CMK (cell line): Measurements from ENCODE around the gene EXOC6B.

Experiments
- DNase-seq: peaks from one replicate; pipeline ENCODE4 v3.0.0-alpha.2; 2010; ENCODE audit warnings: low read depth

Gene EXOC6B

DNA sequence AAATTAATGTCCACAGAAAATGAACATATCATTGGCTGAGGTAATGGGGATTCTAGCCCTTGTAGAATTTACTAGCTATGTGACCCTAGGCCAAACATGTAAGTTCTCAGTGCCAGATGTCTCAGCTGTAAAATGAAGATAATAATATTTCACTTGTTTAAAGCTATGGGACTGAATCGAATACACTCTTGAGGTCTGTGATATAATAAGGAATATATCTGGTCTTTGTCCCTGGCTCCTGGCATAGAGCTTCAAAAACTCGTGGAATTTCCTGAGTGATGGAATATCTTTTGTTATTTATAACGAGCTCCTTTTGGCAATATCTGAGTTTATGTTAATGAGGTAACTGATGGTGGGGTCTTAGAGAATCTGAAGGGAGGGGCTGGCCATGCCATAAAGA lies 476.8 kb downstream of the EXOC6B start:
- no peak for DNase-seq

DNA sequence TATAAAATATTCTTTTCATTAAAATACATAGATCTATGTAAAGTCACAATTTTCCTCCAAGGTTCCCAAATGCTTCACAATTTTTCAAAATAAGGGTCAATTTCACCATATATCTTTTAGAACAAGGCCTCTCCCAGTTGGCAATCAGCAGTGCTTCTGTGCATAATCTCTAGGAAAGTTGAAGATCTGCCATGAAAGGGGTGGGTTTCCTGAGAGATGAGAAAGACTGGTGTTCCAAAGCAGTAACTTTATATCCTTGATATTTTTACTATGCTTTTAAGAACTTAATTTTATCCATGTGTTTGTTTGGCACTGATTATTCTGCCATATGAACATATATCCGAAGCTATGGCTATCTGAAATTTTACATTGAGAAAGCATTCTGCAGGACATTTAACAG lies 478.8 kb downstream of the EXOC6B start:
- DNase-seq = no peak

DNA sequence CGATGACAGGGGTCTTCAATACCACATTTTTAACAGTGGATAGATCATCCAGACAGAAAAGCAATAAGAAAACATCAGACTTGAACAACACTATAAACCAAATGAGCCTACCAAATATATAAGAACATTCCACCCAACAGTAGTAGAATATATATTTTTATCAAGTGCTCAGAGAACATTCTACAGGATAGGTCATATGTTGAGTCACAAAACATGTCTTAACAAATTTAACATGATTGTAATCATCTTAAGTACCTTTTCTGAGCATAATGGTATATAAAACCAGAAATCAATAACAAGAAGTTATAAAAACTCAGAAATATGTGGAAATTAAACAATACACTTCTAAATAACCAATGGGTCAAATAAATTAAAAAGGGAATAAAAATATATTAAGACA lies 484.2 kb downstream of the EXOC6B start:
- no peak for DNase-seq

DNA sequence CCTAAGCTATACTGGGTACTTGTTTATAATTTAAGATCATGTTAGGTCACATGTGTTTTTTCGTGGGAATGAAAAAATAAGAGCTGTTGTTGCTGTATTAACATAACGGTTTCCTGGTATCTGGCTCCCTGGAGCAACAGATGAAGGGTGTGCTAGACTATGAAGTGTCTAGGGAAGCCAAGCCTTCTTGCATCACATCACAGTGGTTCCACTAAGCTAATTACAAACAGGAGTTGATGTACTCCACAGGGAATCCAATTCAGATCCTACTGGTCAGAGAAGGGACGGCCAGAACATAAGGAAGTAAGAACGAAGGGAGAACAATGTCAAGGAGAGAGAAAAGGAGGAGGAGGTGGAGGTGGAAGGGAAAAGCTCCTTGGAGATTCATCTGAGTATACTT lies 485.2 kb downstream of the EXOC6B start:
- no peak for DNase-seq

DNA sequence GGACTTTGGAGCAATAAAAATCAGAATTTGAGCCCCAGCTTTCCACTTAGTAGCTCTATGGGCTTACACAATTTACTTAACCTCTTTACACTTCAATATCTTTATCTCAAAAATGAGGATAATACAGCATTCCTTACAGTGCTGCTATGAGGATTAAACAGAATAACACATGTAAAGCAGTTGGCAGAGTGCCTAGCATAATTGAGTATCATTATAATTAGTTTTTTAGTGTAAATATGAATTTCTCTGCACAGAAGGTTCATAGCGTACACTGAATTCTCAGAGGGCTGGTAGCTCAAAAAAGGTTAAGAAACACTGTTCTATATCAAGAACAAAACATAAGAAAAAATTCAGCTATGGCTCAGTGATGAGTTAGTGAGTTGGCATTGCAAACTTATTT lies 487.8 kb downstream of the EXOC6B start:
- DNase-seq = no peak

DNA sequence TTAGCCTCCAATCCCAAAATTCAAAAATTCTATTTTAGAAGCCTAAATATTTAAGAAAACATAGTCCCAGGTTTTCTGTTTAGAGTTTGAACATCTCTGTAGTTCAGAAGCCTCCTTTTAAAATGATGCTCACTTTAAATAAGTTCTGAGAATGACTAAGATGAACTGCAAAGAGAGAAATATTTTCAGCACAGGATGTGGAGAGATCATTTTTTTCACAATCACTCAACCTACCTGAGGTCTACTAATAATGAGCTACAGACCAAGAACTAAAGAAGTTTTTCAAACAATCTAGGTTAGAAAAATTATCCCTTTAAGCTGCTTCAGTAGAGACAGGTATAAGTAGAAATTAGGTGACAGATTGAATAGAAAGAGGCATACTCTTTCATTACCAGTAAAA lies 493.1 kb downstream of the EXOC6B start:
- no peak for DNase-seq

DNA sequence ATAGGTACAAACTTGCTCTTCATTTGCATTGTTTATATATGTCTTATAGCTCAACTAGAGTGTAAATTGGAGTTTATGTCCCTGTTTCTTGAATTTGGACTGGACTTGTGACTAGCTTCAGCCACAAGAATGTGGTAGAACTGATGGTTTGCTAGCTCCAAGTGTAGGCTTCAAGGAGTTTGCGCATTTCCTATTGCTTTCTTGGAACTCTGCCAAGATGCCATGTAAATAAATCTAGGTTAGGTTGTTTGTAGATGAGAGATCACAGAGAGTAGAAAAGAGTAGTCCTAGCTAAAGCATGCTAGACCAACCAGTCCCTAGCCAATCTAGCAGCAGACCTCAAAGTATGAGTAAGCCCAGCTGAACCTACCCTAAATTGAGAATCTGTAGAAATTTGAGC lies 495.2 kb downstream of the EXOC6B start:
- DNase-seq = no peak

DNA sequence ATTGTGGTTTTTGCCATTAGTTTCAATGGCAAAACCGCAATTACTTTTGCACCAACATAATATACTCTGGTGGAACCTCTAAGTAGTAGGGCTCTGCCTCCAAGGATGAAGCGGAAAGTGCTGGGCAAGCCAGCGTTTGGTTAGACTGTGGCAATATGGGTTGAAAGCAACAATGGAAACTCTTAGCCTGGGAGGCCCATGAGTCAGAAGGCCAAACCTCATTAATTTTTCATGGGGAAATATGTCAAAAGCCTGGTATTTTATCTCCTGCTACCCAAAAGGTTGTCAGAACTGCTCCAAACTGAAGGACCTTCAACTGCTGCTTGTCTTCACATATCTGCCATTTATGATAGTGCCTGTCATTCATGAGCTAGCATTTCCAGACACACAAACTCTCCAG lies 499.1 kb downstream of the EXOC6B start:
- no peak for DNase-seq

DNA sequence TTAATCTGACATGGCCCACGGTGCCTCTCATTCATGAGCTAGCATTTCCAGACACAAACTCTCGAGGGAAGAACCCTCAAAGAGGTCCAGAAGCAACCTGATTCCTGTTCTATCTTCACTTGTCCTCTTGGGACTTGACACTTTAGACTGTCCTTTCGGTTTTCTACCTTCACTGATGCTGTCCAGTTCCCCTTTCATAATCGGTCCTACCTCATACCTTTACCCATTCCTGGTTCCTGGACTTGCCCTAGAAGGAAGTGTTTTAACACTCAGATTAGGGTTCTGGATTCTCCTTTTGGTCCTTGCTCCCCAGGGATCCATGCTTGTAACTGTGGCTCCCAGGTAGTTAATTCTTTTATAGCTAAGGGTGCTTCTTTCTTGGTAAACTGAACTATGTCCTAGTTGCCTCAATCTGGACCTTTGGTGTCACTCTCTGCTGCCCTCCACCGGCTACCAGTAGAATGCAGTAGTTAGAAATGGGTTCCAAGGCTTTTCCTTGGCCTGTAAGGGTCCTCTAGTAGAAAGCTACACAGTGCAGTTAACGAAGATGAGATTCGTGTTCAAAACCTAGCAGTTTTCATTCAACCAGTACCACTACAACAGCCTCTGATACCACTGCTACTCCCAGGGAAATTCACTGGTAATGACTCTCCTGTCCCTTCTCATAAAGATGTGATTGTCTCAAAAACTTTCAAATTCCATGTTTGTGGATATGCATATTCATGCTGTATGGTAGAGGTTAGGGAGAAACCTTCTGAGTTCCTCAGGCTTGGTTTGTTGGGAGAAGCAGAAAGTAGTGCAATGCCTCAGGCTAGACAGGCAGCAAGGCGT lies 500.0 kb downstream of the EXOC6B start:
- no peak for DNase-seq

DNA sequence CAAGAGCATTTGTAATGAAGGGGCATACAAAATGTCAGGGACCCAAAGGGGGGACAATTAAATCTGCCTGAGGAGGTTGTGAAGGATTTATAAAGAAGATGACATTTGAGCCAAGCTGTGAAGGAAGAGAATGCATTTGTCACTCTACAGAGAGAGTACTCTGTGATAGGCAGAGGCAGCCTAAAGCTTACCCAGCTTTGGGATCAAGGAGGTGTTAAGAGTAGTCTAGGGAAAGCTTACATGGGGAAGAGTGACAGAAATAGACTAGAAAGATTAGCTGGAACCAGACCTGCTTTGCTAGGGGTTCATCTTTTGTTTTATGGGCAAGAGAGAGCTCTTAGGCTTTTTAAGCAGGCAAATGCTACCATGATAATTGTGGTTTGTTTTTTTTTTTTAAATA lies 509.1 kb downstream of the EXOC6B start:
- no peak for DNase-seq

DNA sequence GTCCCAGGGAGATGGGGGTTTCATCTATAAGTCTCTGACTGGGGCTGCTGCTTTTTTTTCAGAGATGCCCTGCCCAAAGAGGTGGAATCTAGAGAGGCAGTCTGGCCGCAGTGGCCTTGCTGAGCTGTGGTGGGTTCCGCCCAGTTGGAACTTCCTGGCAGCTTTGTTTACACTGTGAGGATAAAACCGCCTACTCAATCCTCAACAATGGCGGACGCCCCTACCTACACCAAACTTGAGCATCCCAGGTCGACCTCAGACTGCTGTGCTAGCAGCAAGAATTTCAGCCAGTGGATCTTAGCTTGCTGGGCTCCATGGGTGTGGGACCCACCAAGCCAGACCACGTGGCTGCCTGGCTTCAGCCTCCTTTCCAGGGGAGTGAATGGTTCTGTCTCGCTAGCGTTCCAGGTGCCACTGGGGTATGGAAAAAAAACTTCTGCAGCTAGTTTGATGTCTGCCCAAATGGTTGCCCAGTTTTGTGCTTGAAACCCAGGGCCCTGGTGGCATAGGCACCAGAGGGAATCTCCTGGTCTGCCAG lies 525.6 kb downstream of the EXOC6B start:
- DNase-seq = no peak

DNA sequence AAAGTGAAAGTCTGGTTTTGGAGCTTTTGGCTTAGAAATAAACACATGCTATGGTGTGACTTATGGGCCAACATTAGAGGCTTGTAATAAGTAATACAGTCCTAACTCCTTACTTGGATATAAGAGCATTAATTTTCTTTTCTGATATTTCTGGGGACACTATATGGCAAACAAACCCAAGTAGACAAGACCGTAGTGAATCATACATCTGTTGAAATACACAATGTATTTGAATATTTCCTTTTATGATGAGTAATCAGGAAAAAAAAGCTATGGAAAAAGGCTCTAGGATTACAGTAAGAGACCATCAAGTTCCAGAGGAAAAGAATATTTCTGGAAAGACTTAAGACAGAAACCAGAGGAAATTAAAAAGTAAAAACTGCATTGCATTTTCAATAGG lies 532.2 kb downstream of the EXOC6B start:
- no peak for DNase-seq

DNA sequence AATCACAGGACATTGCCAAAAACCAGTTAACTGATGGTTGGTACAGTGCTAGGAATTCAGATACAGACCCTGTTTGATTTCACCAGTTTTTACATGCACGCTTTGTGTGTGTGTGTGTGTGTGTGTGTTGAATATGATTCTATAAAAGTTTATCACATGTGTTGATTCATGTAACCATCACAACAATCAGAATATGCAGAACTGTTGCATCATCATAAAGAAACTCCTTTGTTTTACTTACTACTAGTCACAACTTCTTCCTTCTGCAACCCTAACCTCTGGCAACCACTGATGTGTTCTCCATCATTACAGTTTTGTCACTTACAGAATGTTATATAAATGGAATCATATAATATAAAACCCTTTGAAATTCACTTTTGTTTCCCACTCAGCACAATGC lies 533.4 kb downstream of the EXOC6B start:
- DNase-seq = no peak

DNA sequence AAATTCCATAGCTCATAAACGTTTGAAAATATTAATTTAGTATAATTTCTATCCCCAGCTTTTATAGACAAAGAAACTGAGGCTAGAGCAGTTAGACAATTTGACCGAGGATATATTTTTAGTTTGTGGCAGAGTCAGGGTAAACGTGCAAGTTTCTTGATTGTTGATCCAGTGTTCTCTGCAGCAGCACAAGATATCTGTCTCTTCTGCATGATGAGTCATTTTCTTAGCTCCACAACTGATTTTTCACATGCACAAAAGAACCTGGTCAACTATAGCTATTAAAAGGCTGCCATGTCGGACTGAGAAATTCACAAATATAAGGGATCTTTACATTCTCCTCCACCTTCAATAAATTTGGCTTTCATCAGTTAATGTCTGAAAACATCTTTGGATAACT lies 534.8 kb downstream of the EXOC6B start:
- no peak for DNase-seq

DNA sequence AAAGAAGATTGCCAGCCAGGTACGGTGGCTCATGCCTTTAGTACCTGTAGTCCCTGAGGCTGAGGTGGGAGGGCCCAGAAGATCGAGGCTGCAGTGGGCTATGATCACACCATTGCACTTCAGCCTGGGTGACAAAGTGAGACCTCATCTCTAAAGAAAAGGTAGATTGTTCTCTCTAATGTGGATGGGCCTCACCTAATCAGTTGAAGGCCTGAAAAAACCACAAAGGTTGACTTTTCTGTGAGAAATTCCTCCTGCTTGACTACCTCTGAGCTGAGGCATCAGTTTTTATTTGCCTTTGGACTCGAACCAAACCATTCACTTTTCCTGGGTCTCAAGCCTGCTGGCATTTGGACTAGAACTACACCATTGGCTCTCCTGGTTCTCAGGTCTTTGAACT lies 536.1 kb downstream of the EXOC6B start:
- no peak for DNase-seq

DNA sequence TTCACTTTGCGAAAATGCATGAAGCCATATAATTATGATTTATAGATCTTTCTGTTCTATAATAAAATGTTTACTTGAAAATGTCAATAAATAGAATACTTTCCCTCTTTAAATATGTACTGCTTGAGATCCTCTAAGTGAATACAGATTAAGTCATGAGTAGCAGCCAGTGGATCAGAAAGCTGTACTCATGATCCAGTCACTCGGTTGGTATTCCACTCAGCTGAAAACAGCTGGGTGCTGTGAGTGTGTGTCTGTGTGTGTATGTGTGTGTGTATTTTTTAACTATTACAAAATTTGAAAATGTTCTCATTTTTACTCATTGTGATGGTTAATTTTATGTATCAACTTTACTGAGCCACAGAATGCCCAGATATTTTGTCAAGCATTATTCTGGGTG lies 536.5 kb downstream of the EXOC6B start:
- DNase-seq = no peak

DNA sequence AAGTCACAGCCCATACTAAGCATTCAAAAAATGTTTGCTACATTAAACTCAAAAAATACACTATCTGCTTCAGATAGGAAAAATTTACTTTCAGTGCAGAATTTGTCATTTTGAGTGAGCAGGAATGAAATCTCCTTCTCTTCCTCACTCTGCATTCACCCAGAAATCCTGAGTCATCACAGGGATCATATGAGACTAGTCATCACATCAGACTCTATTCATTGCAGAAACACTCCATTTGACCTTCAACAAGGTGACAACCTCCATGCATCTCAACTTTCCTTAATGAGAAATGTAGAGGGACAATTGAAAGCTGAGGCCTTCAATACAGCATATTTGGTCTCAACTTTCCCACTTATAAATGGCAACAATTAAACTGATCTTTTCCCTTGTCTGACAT lies 547.8 kb downstream of the EXOC6B start:
- no peak for DNase-seq

DNA sequence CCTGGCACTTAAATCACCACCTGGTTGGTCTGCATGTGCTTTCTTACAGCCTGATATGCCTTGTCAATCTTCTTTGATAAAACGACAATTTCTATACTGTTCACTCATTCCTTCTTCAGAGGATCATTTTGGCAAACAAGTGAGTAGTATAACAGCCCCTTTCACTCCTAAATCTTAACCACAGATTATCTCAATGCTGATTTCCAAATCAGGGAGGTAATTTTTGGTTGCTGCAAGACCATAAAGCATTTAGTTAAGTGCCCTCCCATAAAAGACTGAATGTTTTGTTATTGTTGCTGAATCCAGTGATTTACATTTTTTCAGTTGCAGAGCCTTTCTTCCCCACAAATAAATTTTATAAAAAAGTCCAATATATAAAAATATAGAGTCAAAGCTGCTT lies 549.0 kb downstream of the EXOC6B start:
- DNase-seq = no peak

DNA sequence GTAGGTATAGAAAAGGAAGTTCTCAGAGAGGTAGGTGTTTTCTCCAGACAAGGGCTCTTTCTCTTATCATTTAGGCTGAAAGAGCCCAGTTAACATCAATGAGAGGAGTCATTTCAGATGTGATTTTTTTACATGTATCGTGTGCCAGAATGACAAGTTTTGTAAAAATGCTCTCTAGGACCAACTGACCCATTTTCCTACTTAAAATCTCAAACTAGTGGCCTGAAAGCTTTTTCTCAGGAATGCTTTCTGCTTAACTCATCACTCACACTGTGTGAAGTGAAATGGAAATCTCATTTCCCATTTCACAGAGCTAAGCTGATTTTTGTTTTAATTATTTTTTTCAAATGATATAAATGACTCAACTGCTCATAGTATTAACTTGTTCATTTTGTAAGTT lies 549.5 kb downstream of the EXOC6B start:
- no peak for DNase-seq

DNA sequence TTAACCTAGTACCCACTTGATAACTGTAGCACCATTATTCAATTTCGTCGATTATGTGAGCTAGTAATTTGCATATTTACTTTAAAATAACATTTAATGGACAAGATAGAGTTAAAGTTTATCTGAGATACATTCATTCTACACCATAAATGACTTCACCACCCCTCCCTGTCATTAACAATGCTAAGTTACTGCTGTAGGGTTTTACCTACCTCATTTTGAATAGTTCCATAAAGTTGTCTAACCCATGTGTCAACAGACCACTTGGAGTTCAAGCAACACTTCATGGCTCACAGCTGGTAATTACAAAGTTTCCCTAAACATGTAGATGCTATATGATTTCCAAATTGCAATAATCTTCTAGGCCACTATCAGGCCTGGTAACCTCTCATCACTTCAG lies 550.7 kb downstream of the EXOC6B start:
- DNase-seq = no peak

DNA sequence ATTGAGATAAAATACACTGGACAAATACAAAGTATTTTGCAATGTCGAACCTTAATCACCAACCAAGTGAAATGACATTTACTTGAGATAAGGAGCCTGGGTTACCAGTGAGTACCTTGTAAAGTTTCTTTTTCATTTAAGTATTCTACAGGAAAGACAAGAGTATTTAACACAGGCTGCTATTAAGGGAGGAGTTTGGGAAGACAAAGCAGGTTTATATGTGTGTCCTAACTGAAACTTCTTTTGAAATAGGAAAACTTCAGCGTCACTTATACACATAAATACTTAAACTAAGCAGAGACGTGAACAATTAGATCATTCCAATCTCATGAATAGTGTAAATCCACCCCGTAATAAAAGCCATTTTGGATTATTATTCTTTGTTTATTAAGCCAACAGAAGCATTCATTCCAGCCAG lies 551.4 kb downstream of the EXOC6B start:
- no peak for DNase-seq

DNA sequence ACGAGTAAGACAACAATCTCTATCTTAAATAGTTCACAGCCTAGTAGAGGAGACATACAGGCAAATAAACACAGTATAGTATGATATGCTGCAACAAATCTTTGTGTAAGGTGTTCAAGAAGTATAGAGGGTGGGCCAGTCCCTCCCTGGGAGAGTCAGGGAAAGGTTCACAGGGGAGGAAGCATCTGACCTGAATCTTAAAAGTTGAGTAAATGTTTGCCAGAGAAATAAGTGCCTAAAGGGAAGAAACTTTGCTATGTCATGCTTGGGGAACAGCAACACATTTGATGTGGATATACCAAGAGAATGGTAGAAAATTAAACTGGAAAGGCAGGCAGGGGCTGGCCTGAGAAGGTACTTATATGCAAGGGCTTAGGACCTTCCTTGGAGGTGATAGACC lies 552.4 kb downstream of the EXOC6B start:
- no peak for DNase-seq

DNA sequence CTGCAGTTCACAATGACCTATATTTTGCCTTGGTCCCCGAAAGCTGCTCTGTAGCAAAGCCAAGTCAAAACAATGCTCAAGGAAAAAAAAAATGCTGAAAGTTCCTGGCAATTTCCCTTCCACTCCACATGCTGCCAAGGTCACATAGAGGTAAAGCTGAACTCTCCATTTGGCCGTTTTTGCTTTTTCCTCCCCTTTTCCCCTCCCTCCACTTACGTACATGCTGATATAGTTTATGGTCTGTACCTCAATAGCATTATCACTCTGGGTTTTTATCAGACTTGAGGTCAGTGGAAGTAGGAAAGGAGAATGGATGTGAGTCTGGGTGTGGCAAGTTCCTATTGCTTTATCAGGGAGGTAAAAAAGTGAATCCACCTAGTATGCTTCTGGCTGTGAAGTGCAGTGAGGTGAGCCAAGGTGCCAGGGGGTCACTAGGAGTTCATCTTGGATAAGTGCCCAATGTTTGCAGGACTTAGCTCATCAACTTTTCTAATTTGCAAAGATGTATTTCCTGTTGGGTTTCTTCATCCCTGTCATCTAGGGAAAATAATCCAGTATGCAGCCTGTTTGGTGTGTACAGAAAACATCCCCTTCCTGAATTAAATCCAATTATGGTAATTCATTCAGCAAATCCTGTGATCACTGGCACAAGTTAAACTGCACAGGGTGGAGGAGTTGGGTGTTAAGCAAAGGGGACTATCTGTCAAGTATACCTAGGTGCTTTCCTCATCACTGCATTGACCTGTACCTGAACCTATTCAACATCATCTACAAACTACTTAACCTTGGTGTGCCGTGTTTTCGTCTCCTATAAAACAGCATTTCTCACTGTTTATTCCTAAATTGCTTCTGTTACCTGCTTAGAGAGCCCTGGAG lies 553.8 kb downstream of the EXOC6B start:
- no peak for DNase-seq
